Neuronal stem cell (in vitro differentiated cells): ENCODE data around the gene SMIM36. TPM values are rescaled to one million over a fixed set of nuclear protein-coding genes. Genes with fewer than 3 reads are reported as not detected.

Experiments
- DNase-seq: peaks from one replicate; pipeline ENCODE4 v3.0.0-alpha.2; 2013; ENCODE audit warnings: low spot score
- H2AFZ ChIP-seq: one replicate; pipeline ENCODE4 v1.6.1; 2013; ENCODE audit warnings: mild to moderate bottlenecking, low read length, inconsistent platforms
- H2AK5ac ChIP-seq: 2 replicates; pipeline ENCODE4 v1.6.1; 2013; ENCODE audit warnings: low read depth, mild to moderate bottlenecking, inconsistent platforms, low read length, moderate library complexity, mixed read lengths
- H2BK120ac ChIP-seq: 2 replicates; pipeline ENCODE4 v1.6.1; 2013; ENCODE audit warnings: low read depth, mild to moderate bottlenecking, inconsistent platforms, low read length, moderate library complexity, mixed read lengths
- H2BK12ac ChIP-seq: one replicate; pipeline ENCODE4 v1.6.1; 2013; ENCODE audit warnings: low read length, inconsistent platforms
- H2BK15ac ChIP-seq: 2 replicates; pipeline ENCODE4 v1.6.1; 2013; ENCODE audit warnings: mild to moderate bottlenecking, low read length, inconsistent platforms, mixed read lengths
- H2BK5ac ChIP-seq: one replicate; pipeline ENCODE4 v1.6.1; 2013; ENCODE audit warnings: inconsistent platforms, mild to moderate bottlenecking, low read length, moderate library complexity
- H3K14ac ChIP-seq: one replicate; pipeline ENCODE4 v1.6.1; 2013; ENCODE audit warnings: low read length, inconsistent platforms
- H3K18ac ChIP-seq: 2 replicates; pipeline ENCODE4 v1.6.1; 2013; ENCODE audit warnings: low read length, inconsistent platforms
- H3K23ac ChIP-seq: 2 replicates; pipeline ENCODE4 v1.6.1; 2013; ENCODE audit warnings: low read depth, mild to moderate bottlenecking, mixed read lengths, low read length, inconsistent platforms; ENCODE audit not compliant: poor library complexity
- H3K27ac ChIP-seq: replicated peaks from 3 replicates; pipeline ENCODE4 v1.5.1; 2013; ENCODE audit warnings: low read length, inconsistent platforms
- H3K27me3 ChIP-seq, 3 experiments: 2 replicates each; pipeline ENCODE4 v1.6.1; 2013; ENCODE audit warnings: low read length in 3 of 3, mild to moderate bottlenecking in 2 of 3, inconsistent platforms in 1 of 3, low read depth in 1 of 3, mixed read lengths in 1 of 3, moderate library complexity in 1 of 3; ENCODE audit not compliant: control insufficient read depth in 3 of 3, insufficient read depth in 3 of 3
- H3K36me3 ChIP-seq, 2 donors: replicated peaks in 1 of 2; 2 replicates each; pipeline ENCODE4 v1.6.1; 2013; ENCODE audit warnings: low read length in 2 of 2; ENCODE audit not compliant: control insufficient read depth in 2 of 2, insufficient read depth in 2 of 2
- H3K4ac ChIP-seq: 2 replicates; pipeline ENCODE4 v1.6.1; 2013; ENCODE audit warnings: inconsistent platforms, mild to moderate bottlenecking, low read length, moderate library complexity
- H3K4me1 ChIP-seq, 2 donors: 1 replicate in 1 of 2; 2 replicates in 1 of 2; pipeline ENCODE4 v1.6.1; 2013; ENCODE audit warnings: low read length in 2 of 2, low read depth in 1 of 2; ENCODE audit not compliant: control insufficient read depth in 2 of 2, insufficient read depth in 1 of 2
- H3K4me2 ChIP-seq: one replicate; pipeline ENCODE4 v1.6.1; 2013; ENCODE audit warnings: mild to moderate bottlenecking, low read length, inconsistent platforms; ENCODE audit not compliant: insufficient read depth, poor library complexity, severe bottlenecking
- H3K4me3 ChIP-seq, 2 donors: 2 replicates each; pipeline ENCODE4 v1.5.1; 2013; ENCODE audit warnings: low read length in 2 of 2, mild to moderate bottlenecking in 2 of 2, inconsistent platforms in 1 of 2, moderate library complexity in 1 of 2
- H3K79me1 ChIP-seq: one replicate; pipeline ENCODE4 v1.6.1; 2013; ENCODE audit warnings: low read depth, mild to moderate bottlenecking, inconsistent platforms, low read length, moderate library complexity
- H3K9ac ChIP-seq: one replicate; pipeline ENCODE4 v1.6.1; 2013; ENCODE audit warnings: mild to moderate bottlenecking, low read depth, low read length, inconsistent platforms; ENCODE audit not compliant: poor library complexity
- H3K9me3 ChIP-seq, 2 donors: replicated peaks in 1 of 2; 2 replicates each; pipeline versions ENCODE3 to v1.6.1; 2013; ENCODE audit warnings: low read length in 2 of 2, mild to moderate bottlenecking in 2 of 2, inconsistent platforms in 1 of 2, low read depth in 1 of 2, mixed read lengths in 1 of 2, moderate library complexity in 1 of 2; ENCODE audit not compliant: control insufficient read depth in 2 of 2, insufficient read depth in 1 of 2
- H4K8ac ChIP-seq: one replicate; pipeline ENCODE4 v1.6.1; 2013; ENCODE audit warnings: low read depth, mild to moderate bottlenecking, inconsistent platforms, low read length, moderate library complexity
- H4K91ac ChIP-seq: one replicate; pipeline ENCODE4 v1.6.1; 2013; ENCODE audit warnings: low read length, low read depth, mild to moderate bottlenecking, inconsistent platforms; ENCODE audit not compliant: poor library complexity
- WGBS, 2 donors: extraction: QIAGEN DNeasy Blood & Tissue Kit; methylation state at CpG; one replicate each; pipeline ENCODE4 v1.1.7; 2013; ENCODE audit warnings: missing lambda C conversion rate in 2 of 2, mixed read lengths in 1 of 2; ENCODE audit not compliant: insufficient read length in 2 of 2, insufficient replicate concordance in 1 of 2; ENCODE audit errors: extremely low coverage in 2 of 2; 5-methylcytosine and 5-hydroxymethylcytosine counted together
- polyA plus RNA-seq, 2 experiments: library from polyadenylated mRNA; stranded (reverse); fragments of 200-250 nt; gene quantifications; one replicate each; pipeline ENCODE4 v1.2.3, GENCODE V29; 2013

Gene SMIM36
- polyA plus RNA-seq (2013, experiment 1 of 2) = not detected
- not detected for polyA plus RNA-seq (2013, experiment 2 of 2)

GRCh38 chr17:55510986-55511721 lies at the start of gene SMIM36:
TSS of gene SMIM36 (minus strand) at chr17:55511452.
- no peak within 1 kb of the TSS for H3K18ac ChIP-seq
- H3K4ac ChIP-seq = no peak within 1 kb of the TSS
- no peaks in the 10 kb centered on the region for H3K9me3 ChIP-seq
- H2BK12ac ChIP-seq = no peak within 1 kb of the TSS
- H3K4me1 ChIP-seq = peaks cover 0 to 1% of the 10 kb centered on the region in 2 donors
- no peak within 1 kb of the TSS for H4K8ac ChIP-seq
- H3K4me2 ChIP-seq = no peak within 1 kb of the TSS
- no peak within 1 kb of the TSS for H2BK15ac ChIP-seq
- no peaks in the 10 kb centered on the region for H3K36me3 ChIP-seq
- no peaks in the 10 kb centered on the region for H3K27me3 ChIP-seq
- no peak within 1 kb of the TSS for H2BK120ac ChIP-seq
- H3K9ac ChIP-seq = no peak within 1 kb of the TSS
- no peak within 1 kb of the TSS for H2AFZ ChIP-seq
- no peak within 1 kb of the TSS for H3K27ac ChIP-seq
- H2BK5ac ChIP-seq = no peak within 1 kb of the TSS
- no peak within 1 kb of the TSS for H3K4me3 ChIP-seq
- no peak for DNase-seq
- no peaks in the 10 kb centered on the region for H3K79me1 ChIP-seq
- no CpG with 5 or more reads among the region's 18 CpGs for WGBS, 2 donors
- no peak within 1 kb of the TSS for H2AK5ac ChIP-seq
- H3K23ac ChIP-seq = no peak within 1 kb of the TSS
- H3K14ac ChIP-seq = no peak within 1 kb of the TSS
- no peak within 1 kb of the TSS for H4K91ac ChIP-seq

- DNase-seq = no peak
- peak overlapping the region; percentile 78 for H2BK15ac ChIP-seq
- H3K79me1 ChIP-seq = no peaks in the 10 kb centered on the region
- H2BK120ac ChIP-seq = no peak overlapping the region
- H3K27me3 ChIP-seq = no peaks in the 10 kb centered on the region
- no peak overlapping the region for H3K4me2 ChIP-seq
- H3K36me3 ChIP-seq = no peaks in the 10 kb centered on the region
- H2BK12ac ChIP-seq = no peak overlapping the region
- H3K14ac ChIP-seq = peak overlapping the region; percentile 57
- no peak overlapping the region for H3K18ac ChIP-seq
- no peak overlapping the region for H3K4ac ChIP-seq
- H4K8ac ChIP-seq = no peak overlapping the region
- no peak overlapping the region for H4K91ac ChIP-seq
- H3K4me1 ChIP-seq = peaks cover 0 to 3% of the 10 kb centered on the region in 2 donors
- peak overlapping the region; percentile 45 for H3K9ac ChIP-seq
- H3K4me3 ChIP-seq = no peak overlapping the region
- H2AFZ ChIP-seq = no peak overlapping the region
- H2AK5ac ChIP-seq = no peak overlapping the region
- no peak overlapping the region for H3K27ac ChIP-seq
- no CpG with 5 or more reads among the region's 8 CpGs for WGBS, 2 donors
- H3K9me3 ChIP-seq = no peaks in the 10 kb centered on the region
- H2BK5ac ChIP-seq = no peak overlapping the region
- peak overlapping the region; percentile 37 for H3K23ac ChIP-seq
Measured at GRCh38 chr17:55555772-55556171, 44.5 kb upstream of the SMIM36 start.

GRCh38 chr17:55549140-55549539 lies 37.9 kb upstream of the SMIM36 start:
- Histone ChIP-seq H3K4ac (no peak overlapping the region), H3K27me3 (no peaks in the 10 kb centered on the region), H3K79me1 (no peaks in the 10 kb centered on the region), H3K18ac (no peak overlapping the region), H2BK12ac (no peak overlapping the region), H3K23ac (no peak overlapping the region), H2BK15ac (no peak overlapping the region), H3K14ac (no peak overlapping the region), H2AFZ (no peak overlapping the region), H3K36me3 (no peaks in the 10 kb centered on the region), H3K9me3 (no peaks in the 10 kb centered on the region), H3K4me1 (peaks cover 0 to 5% of the 10 kb centered on the region in 2 donors), H3K27ac (no peak overlapping the region), H3K4me3 (no peak overlapping the region), H3K4me2 (no peak overlapping the region), H4K8ac (no peak overlapping the region), H2AK5ac (no peak overlapping the region), H4K91ac (no peak overlapping the region), H2BK5ac (no peak overlapping the region), H2BK120ac (no peak overlapping the region), H3K9ac (no peak overlapping the region)
- DNase-seq = no peak
- no CpG with 5 or more reads among the region's 2 CpGs for WGBS, 2 donors

GRCh38 chr17:55546991-55547664 lies 35.9 kb upstream of the SMIM36 start:
- DNase-seq = no peak
- no peak overlapping the region for H4K91ac ChIP-seq
- H3K4me1 ChIP-seq = peaks cover 0 to 5% of the 10 kb centered on the region in 2 donors
- no CpG with 5 or more reads among the region's 1 CpG for WGBS, 2 donors
- H3K27ac ChIP-seq = no peak overlapping the region
- H3K79me1 ChIP-seq = no peaks in the 10 kb centered on the region
- no peak overlapping the region for H3K4me3 ChIP-seq
- no peak overlapping the region for H3K9ac ChIP-seq
- no peaks in the 10 kb centered on the region for H3K36me3 ChIP-seq
- no peak overlapping the region for H2BK12ac ChIP-seq
- H2BK15ac ChIP-seq = no peak overlapping the region
- no peak overlapping the region for H3K18ac ChIP-seq
- H3K27me3 ChIP-seq = no peaks in the 10 kb centered on the region
- no peak overlapping the region for H4K8ac ChIP-seq
- H3K9me3 ChIP-seq = no peaks in the 10 kb centered on the region
- no peak overlapping the region for H2BK120ac ChIP-seq
- H2AK5ac ChIP-seq = no peak overlapping the region
- no peak overlapping the region for H2BK5ac ChIP-seq
- no peak overlapping the region for H3K4ac ChIP-seq
- H3K4me2 ChIP-seq = no peak overlapping the region
- no peak overlapping the region for H3K23ac ChIP-seq
- no peak overlapping the region for H2AFZ ChIP-seq
- no peak overlapping the region for H3K14ac ChIP-seq
